ENCODE measurements around the gene CLIC2. TPM values are rescaled to one million over a fixed set of nuclear protein-coding genes. Genes with fewer than 3 reads are reported as not detected.
A peak's percentile ranks its signal among the peaks of the same experiment; 100 is the strongest.
"Not testable (repeated sequence)": the region's sequence is repeated elsewhere in the genome, so short reads cannot be mapped to it uniquely, and the experiment has no call there.

Gene CLIC2
- total RNA-seq, 1 donor from 2014 or later, result 0.11 TPM

DNA sequence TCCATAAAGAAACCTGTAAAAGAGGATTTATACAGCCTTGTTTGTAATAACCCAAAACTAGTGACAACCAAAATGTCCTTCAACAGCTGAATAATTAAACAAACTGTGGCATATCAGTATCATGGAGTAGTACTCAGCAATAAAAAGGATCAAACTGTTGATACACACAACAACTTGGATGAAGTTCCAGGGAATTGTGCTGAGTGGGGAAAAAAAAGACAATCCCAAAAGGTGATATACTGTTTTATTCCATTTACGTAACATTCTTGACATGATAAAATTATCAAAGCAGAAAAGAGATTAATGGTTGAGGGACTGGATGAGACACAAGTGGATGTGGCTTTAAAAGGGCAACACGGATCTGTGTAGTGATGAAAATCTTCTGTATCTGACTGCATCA lies 7.8 kb downstream of the CLIC2 start:
- no peaks in the 10 kb centered on the region for H3K4me1 Mint-ChIP-seq (ENCODE audit: low read depth)
- H3K27ac Mint-ChIP-seq, result no peak overlapping the region
- intact Hi-C loops (cut with micrococcal nuclease), result no loop called here
- H3K36me3 Mint-ChIP-seq (ENCODE audit: low read depth), result no peaks in the 10 kb centered on the region
- H3K4me3 Mint-ChIP-seq (ENCODE audit: low read depth), result no peak overlapping the region
- DNase-seq (ENCODE audit: low spot score), result no peak
- peaks cover 6% of the 10 kb centered on the region for H3K9me3 Mint-ChIP-seq
- peaks cover 9% of the 10 kb centered on the region for H3K27me3 Mint-ChIP-seq (ENCODE audit: low read depth)

DNA sequence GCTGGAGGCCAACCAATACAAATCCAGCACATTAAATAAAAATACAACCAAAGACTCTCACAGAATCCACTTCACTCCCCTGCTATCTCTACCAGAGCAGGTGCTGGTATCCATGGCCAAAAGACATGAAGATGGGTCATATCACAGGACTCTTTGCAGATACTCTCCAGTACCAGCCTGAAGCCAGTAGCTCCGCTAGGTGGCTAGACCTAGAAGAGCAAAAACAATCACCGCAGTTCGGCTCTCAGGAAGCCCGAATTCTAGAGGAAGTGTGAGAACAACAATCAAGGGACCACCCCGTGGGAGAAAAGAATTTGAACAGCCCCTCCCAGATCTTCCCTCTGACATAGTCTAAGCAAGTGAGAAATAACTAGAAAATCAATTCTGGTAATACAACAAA lies 20.2 kb downstream of the CLIC2 start:
- Mint-ChIP-seq H3K4me3 (ENCODE audit: low read depth) (no peak overlapping the region), H3K36me3 (ENCODE audit: low read depth) (no peaks in the 10 kb centered on the region), H3K27ac (no peak overlapping the region), H3K27me3 (ENCODE audit: low read depth) (peaks cover 9% of the 10 kb centered on the region), H3K4me1 (ENCODE audit: low read depth) (peaks cover 3% of the 10 kb centered on the region), H3K9me3 (no peaks in the 10 kb centered on the region)
- DNase-seq (ENCODE audit: low spot score), result no peak
- intact Hi-C loops (cut with micrococcal nuclease), result no loop called here

DNA sequence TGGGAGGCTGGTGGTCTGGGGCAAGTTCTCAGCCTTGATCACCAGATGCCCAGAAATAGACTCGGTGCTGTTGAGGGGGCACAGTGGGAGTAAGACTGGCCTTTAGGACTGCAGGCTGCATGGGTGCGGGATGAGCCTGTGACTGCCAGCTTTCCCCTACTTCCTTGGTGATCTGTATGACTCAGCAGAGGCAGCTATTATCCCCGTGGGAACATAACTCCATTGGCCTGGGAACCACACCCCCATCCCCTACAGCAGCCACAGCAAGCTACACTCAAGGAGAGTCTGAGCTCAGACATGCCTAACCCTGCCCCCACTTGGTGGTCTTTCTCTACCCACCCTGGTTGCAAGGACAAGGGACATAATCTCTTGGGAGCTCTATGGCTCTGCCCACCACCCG lies 20.6 kb downstream of the CLIC2 start:
- no peaks in the 10 kb centered on the region for H3K36me3 Mint-ChIP-seq (ENCODE audit: low read depth)
- peaks cover 3% of the 10 kb centered on the region for H3K4me1 Mint-ChIP-seq (ENCODE audit: low read depth)
- H3K4me3 Mint-ChIP-seq (ENCODE audit: low read depth), result no peak overlapping the region
- no peaks in the 10 kb centered on the region for H3K9me3 Mint-ChIP-seq
- no peak overlapping the region for H3K27ac Mint-ChIP-seq
- DNase-seq (ENCODE audit: low spot score), result no peak
- H3K27me3 Mint-ChIP-seq (ENCODE audit: low read depth), result peaks cover 9% of the 10 kb centered on the region
- intact Hi-C loops (cut with micrococcal nuclease), result no loop called here

DNA sequence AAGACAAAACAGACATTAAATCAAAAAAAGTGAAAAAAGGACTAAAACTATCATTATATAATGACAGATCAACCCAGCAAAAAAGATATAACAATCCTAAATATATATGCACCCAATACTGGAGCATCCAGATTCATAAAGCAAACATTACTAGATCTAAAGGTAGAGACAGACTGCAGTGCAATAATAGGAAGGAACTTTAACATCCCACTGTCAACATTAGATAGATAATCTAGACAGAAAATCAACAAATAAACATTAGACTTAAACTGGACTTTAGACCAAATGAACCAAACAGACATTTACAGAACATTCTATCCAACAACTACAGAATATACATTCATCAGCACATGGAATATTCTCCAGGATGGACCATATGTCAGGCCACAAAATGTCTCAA lies 40.6 kb downstream of the CLIC2 start:
- H3K36me3 Mint-ChIP-seq (ENCODE audit: low read depth), result no peaks in the 10 kb centered on the region
- no peak overlapping the region for H3K27ac Mint-ChIP-seq
- intact Hi-C loops (cut with micrococcal nuclease), result no loop called here
- no peaks in the 10 kb centered on the region for H3K9me3 Mint-ChIP-seq
- DNase-seq (ENCODE audit: low spot score), result no peak
- no peaks in the 10 kb centered on the region for H3K4me1 Mint-ChIP-seq (ENCODE audit: low read depth)
- peaks cover 2% of the 10 kb centered on the region for H3K27me3 Mint-ChIP-seq (ENCODE audit: low read depth)
- H3K4me3 Mint-ChIP-seq (ENCODE audit: low read depth), result no peak overlapping the region

DNA sequence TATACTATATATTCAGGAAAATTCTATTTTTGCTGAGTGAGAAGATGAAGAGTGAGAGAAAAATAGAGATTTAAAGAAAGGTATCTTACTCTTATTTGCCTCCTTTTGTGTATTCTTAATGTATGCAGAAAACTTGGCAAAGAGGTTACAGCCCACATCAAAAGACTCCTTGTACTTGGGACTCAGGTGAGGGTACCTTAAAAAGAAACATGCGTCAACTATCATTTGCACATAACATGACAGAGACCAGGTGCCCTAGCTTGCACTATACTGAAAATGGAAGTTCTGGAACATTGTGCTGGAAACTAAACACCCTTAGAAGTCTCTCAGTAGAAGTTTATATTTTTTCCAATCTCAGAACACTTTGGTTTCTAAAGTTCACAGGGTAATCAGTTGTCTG lies 54.5 kb downstream of the CLIC2 start:
- no peak overlapping the region for H3K4me3 Mint-ChIP-seq (ENCODE audit: low read depth)
- H3K9me3 Mint-ChIP-seq, result no peaks in the 10 kb centered on the region
- H3K4me1 Mint-ChIP-seq (ENCODE audit: low read depth), result peaks cover 4% of the 10 kb centered on the region
- no peak overlapping the region for H3K27ac Mint-ChIP-seq
- peaks cover 6% of the 10 kb centered on the region for H3K27me3 Mint-ChIP-seq (ENCODE audit: low read depth)
- intact Hi-C loops (cut with micrococcal nuclease), result no loop called here
- no peaks in the 10 kb centered on the region for H3K36me3 Mint-ChIP-seq (ENCODE audit: low read depth)
- no peak for DNase-seq (ENCODE audit: low spot score)

DNA sequence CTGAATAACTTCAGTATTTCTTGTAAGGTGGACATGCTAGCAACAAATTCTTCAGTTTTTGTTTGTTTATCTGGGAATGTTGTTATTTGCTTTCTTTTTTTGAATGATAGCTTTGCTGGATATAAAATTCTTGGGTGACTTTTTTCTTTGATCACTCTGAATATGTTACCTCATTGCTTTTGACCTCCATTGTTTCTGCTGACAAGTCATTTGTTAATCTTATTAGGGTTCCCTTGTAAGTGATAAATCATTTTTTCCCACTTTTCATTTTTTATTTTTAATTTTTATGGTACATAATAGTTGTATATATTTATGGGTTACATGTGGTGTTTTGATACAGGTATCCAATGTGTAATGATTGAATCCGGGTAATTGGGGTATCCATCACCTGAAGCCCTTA lies 63.4 kb downstream of the CLIC2 start:
- Mint-ChIP-seq H3K4me3 (ENCODE audit: low read depth) (no peak overlapping the region), H3K9me3 (no peaks in the 10 kb centered on the region), H3K36me3 (ENCODE audit: low read depth) (no peaks in the 10 kb centered on the region), H3K4me1 (ENCODE audit: low read depth) (no peaks in the 10 kb centered on the region), H3K27ac (no peak overlapping the region), H3K27me3 (ENCODE audit: low read depth) (peaks cover 2% of the 10 kb centered on the region)
- no peak for DNase-seq (ENCODE audit: low spot score)
- intact Hi-C loops (cut with micrococcal nuclease), result no loop called here

DNA sequence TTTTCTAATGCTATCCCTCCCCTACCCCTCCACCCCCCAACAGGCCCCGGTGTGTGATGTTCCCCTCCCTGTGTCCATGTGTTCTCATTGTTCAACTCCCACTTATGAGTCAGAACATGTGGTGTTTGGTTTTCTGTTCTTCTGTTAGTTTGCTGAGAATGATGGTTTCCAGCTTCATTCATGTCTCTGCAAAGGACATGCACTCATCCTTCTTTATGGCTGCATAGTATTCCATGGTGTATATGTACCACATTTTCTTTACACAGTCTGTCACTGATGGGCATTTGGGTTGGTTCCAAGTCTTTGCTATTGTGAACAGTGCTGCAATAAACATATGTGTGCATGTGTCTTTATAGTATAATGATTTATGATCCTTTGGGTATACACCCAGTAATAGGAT lies 66.4 kb downstream of the CLIC2 start:
- DNase-seq (ENCODE audit: low spot score); H3K27me3 Mint-ChIP-seq (ENCODE audit: low read depth); H3K4me3 Mint-ChIP-seq (ENCODE audit: low read depth); H3K9me3 Mint-ChIP-seq; H3K27ac Mint-ChIP-seq; H3K36me3 Mint-ChIP-seq (ENCODE audit: low read depth); H3K4me1 Mint-ChIP-seq (ENCODE audit: low read depth); intact Hi-C loops (cut with micrococcal nuclease): not testable (repeated sequence)

DNA sequence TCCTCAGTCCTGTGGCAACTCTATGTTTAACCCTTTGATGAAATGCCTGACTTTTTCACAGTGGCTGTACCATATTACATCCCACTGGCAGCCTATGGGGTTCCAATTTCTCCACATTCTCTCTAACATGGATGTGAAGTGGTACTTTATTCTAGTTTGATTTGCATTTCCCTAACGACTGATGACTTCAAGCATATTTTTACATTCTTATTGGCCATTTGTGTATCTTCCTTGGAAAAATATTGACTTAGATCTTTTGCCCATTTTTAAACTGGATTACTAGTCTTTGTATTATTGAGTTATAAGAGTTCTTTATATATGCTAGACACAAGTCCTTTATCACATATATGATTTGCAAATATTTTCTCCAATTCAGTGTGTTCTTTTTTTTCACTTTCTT lies 68.0 kb downstream of the CLIC2 start:
- DNase-seq (ENCODE audit: low spot score), result no peak
- no peaks in the 10 kb centered on the region for H3K9me3 Mint-ChIP-seq
- intact Hi-C loops (cut with micrococcal nuclease), result no loop called here
- H3K27me3 Mint-ChIP-seq (ENCODE audit: low read depth), result no peaks in the 10 kb centered on the region
- H3K4me1 Mint-ChIP-seq (ENCODE audit: low read depth), result peaks cover 11% of the 10 kb centered on the region
- no peak overlapping the region for H3K4me3 Mint-ChIP-seq (ENCODE audit: low read depth)
- no peak overlapping the region for H3K27ac Mint-ChIP-seq
- H3K36me3 Mint-ChIP-seq (ENCODE audit: low read depth), result peaks cover 4% of the 10 kb centered on the region

- no peaks in the 10 kb centered on the region for H3K9me3 Mint-ChIP-seq
- peaks cover 13% of the 10 kb centered on the region for H3K4me1 Mint-ChIP-seq (ENCODE audit: low read depth)
- peaks cover 20% of the 10 kb centered on the region for H3K36me3 Mint-ChIP-seq (ENCODE audit: low read depth)
- H3K27ac Mint-ChIP-seq, result peak within 1 kb of the TSS; percentile 54
- DNase-seq (ENCODE audit: low spot score), result peak; percentile 60
- no peaks in the 10 kb centered on the region for H3K27me3 Mint-ChIP-seq (ENCODE audit: low read depth)
- H3K4me3 Mint-ChIP-seq (ENCODE audit: low read depth), result peak within 1 kb of the TSS; percentile 88
- intact Hi-C loops (cut with micrococcal nuclease), result loop anchor here (2.0 kb wide), 1 partner anchor 47 kb away; the partner anchor contains the start of gene VBP1
Measured at GRCh38 chrX:155263854-155264628, 70.4 kb downstream of the CLIC2 start, which contains the start of gene RAB39B. Gene RAB39B (minus strand): TSS chrX:155264491. CDS start chrX:155264288, 203 bp downstream.

- peak overlapping the region; percentile 88 for H3K4me3 Mint-ChIP-seq (ENCODE audit: low read depth)
- DNase-seq (ENCODE audit: low spot score), result no peak
- H3K4me1 Mint-ChIP-seq (ENCODE audit: low read depth), result peaks cover 13% of the 10 kb centered on the region
- peak overlapping the region; percentile 54 for H3K27ac Mint-ChIP-seq
- H3K9me3 Mint-ChIP-seq, result no peaks in the 10 kb centered on the region
- intact Hi-C loops (cut with micrococcal nuclease), result no loop called here
- H3K27me3 Mint-ChIP-seq (ENCODE audit: low read depth), result no peaks in the 10 kb centered on the region
- peaks cover 20% of the 10 kb centered on the region for H3K36me3 Mint-ChIP-seq (ENCODE audit: low read depth)
Measured at GRCh38 chrX:155262970-155263754, 71.3 kb downstream of the CLIC2 start.

DNA sequence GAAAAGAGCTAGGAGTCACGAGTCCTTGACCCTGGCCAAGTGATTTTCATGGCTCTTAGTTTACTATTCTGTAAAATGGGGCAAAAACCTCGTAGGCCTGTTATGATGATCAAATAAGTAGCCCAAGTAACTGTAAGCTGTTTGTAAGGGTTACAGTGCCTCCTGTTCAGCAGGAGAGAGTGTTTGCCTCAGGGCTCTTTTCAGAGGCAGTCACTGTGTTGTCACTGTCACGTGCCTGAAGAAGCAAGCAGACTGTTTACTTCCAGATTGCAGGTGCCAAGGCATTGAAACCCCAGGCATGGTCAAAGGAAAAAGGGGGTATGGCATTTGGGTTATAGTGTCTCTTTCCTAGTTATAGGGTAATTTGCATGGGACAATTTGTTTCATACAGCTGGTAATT lies 74.7 kb downstream of the CLIC2 start:
- no peak for DNase-seq (ENCODE audit: low spot score)
- H3K4me3 Mint-ChIP-seq (ENCODE audit: low read depth), result no peak overlapping the region
- no peaks in the 10 kb centered on the region for H3K27me3 Mint-ChIP-seq (ENCODE audit: low read depth)
- peaks cover 23% of the 10 kb centered on the region for H3K36me3 Mint-ChIP-seq (ENCODE audit: low read depth)
- H3K4me1 Mint-ChIP-seq (ENCODE audit: low read depth), result peaks cover 18% of the 10 kb centered on the region
- intact Hi-C loops (cut with micrococcal nuclease), result no loop called here
- H3K9me3 Mint-ChIP-seq, result no peaks in the 10 kb centered on the region
- no peak overlapping the region for H3K27ac Mint-ChIP-seq

GRCh38 chrX:155251391-155251790 lies 83.0 kb downstream of the CLIC2 start:
- DNase-seq (ENCODE audit: low spot score), result no peak
- Mint-ChIP-seq H3K27ac (no peak overlapping the region), H3K27me3 (ENCODE audit: low read depth) (no peaks in the 10 kb centered on the region), H3K4me1 (ENCODE audit: low read depth) (peaks cover 6% of the 10 kb centered on the region), H3K4me3 (ENCODE audit: low read depth) (no peak overlapping the region), H3K36me3 (ENCODE audit: low read depth) (no peaks in the 10 kb centered on the region), H3K9me3 (no peaks in the 10 kb centered on the region)
- intact Hi-C loops (cut with micrococcal nuclease), result no loop called here

GRCh38 chrX:155247497-155247896 lies 86.9 kb downstream of the CLIC2 start:
- Mint-ChIP-seq H3K27me3 (ENCODE audit: low read depth) (no peaks in the 10 kb centered on the region), H3K4me3 (ENCODE audit: low read depth) (no peak overlapping the region), H3K4me1 (ENCODE audit: low read depth) (peaks cover 6% of the 10 kb centered on the region), H3K9me3 (no peaks in the 10 kb centered on the region), H3K36me3 (ENCODE audit: low read depth) (no peaks in the 10 kb centered on the region), H3K27ac (no peak overlapping the region)
- no peak for DNase-seq (ENCODE audit: low spot score)
- intact Hi-C loops (cut with micrococcal nuclease), result no loop called here

Measured in activated T-helper 2 cell treated with anti-CD3 and anti-CD28 coated beads, Interferon-gamma antibody, Interleukin-2, Interleukin-4, amounts not matched to agents 10 μg/mL and 5 μg/mL and 100 μg/mL, durations not matched to agents 14 hours and 24 hours and 36 hours (primary cell).